RPMI7951 (cell line): ENCODE data around the gene SRRM2. TPM values are rescaled to one million over a fixed set of nuclear protein-coding genes. Genes with fewer than 3 reads are reported as not detected.

Source experiments
- DNase-seq: peaks from one replicate; pipeline ENCODE4 v3.0.0-alpha.2; 2012; ENCODE audit warnings: low read depth
- total RNA-seq: library from RNA; depleted of rRNA; stranded (reverse); fragments of >200 nt; shearing (Covaris generic); gene quantifications from 2 replicates; pipeline ENCODE4 v1.2.3, GENCODE V29; 2014

The SRRM2 gene
- total RNA-seq, 1 experiment from 2014 or later = 40.0 TPM

DNA sequence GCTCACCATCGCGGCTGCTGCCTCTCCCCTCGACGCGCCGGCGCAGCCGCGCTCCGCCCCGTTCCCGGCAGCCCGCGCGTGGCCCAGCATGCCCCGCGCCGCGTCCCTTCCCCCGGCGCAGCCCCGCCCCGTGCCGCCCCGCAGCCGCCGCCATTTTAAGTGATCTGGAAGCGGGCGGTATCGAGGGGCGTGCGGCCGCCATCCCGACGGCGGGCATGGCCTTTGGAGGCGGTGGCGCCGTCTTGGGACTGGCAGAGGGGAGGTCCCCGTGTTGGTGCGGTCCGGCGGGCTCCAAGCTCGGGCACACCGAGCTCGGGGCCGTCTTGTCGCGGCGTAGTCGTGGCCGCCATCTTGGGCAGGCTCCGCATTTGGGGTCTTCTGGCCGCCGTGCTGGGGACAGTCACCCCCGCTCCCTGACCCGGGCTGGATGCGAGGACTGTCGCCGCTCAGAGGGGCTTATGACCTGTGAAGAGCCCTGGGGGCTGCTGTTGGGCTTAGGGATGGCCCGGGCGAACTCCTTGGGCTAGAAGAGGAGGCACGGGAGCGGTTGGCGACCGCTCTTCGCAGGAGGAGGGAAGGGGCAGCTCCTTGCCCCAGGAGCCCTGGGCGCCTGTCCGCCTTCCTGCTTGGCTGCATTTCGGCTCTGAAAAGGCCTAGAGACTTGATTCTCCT, 24.9 kb downstream of the SRRM2 start, which contains the start of gene ELOB:
TSS of gene ELOB (minus strand) at position 50 of the 672 bp plus-strand sequence. CDS start at position 9, 41 bp downstream.
- peak; percentile 77 for DNase-seq

DNA sequence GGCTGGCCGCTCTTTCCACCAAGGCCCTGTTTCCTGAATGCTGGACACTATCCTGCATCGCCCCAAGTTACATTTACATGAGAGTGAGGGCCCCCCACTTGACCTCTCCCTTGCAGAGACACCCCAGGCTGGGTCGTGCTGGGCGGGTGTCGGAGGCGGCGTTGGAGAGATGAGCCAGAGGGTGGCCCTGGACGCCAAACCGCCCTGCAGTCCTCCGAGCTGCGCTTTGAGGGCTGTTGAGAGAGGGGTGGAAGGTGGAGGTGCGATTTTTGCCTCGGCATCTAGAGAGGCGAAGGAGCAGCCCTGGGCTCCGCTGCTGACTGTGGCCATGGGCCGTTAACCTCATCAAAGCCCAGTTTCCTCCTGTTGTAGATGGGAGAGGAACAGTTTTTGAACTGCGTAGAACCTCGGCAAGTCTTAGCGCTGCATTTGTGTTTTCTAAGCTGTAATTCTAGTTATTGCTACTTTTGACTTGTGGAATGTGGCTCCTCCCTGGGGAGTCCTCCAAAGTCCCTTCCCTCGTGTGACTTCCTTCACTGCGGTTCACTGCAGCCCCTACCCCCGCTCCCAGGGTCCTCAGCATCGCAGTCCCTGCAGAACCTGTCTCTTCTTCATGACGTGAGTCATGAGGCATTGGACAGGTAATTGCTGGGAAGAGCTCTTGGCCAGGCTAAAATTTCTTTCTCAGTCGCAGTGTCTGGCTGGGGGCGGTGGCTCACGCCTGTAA, 25.6 kb downstream of the SRRM2 start:
- no peak for DNase-seq

DNA sequence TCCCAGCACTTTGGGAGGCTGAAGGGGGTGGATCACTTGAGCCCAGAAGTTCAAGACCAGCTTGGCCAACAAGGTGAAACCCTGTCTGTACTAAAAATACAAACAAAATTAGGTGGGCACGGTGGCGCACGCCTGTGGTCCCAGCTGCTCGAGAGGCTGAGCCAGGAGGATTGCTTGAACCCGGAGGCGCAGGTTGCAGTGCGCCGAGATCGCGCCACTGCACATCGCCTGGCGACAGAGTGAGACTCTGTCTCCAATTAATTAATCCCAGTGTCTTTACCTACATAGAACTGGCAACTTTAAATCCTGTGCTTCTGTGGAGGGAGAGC, 26.2 kb downstream of the SRRM2 start:
- DNase-seq = no peak

DNA sequence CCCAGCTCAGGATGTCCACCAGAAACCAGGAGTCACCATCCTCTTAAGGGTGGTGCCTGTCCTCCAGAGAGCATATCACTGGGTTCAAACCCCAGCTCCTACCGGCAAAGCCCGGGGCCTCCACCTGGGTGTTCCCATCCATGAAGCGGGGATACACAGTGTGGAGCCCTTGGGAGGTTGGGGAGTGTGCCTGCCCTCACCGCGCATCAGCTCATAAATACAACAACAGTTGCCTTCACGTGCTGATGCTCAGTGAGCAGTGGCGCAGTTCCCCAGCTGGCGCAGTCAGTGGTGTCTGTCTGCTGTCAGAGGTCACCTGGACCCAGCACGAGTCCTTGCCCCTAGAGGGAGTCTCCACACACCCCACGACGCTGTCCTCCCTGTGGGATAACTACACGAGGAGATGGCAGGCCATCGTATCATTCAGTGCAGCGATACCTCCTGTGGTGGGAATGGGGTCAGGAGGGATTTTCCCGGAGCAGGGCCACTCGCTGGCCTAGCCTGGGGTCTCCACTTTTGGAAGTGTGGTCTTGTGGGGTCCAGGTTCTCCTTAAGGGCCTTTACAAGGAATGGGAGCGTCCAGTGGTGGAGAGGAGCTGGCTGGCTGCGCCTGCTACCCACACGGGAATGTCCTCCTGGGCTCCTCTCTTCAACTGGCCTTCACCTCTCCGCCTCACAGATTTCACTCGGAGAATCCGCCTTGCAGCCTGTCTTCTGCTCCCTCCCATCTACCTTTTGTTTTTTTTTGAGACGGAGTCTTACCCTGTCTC, 26.9 kb downstream of the SRRM2 start:
- no peak for DNase-seq

DNA sequence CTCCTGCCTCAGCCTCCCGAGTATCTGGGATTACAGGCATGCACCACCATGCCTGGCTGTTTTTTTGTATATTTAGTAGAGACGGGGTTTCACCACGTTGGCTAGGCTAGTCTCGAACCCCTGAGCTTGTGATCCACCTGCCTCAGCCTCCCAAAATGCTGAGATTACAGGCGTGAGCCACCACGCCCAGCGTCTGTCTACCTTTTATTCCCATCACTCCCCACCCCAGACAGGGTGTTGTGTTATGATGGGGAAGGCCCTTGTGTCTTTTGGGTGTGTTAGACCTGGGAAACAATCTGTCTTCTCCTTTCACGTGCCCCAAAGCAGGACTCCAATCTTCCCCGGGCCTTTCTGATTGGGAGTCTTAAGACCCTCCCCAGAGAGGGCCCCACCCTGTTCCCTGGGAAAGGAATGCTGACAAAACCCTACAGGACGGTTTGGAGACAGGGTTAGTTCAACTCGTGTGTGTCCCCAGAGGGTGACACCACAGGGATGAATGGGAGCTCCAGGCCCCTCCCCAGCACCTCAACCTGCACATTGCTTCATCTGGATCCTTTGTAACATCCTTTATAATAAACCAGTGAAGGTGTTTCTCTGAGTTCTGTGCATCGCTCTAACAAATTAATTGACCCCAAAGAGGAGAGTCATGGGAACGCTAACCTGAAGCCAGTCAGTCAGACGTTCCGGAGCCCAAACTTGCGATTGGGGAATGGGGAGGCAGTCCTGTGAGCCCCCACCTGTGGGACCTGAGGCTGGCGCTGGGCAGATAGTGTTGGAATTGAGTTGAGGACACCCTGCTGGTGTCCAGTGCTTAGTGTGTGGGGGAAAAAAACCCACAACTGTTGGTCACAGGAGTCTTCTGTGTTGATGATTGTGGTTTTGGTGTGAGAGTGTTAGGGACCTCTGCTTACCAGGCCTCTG, 27.8 kb downstream of the SRRM2 start:
- DNase-seq = no peak

DNA sequence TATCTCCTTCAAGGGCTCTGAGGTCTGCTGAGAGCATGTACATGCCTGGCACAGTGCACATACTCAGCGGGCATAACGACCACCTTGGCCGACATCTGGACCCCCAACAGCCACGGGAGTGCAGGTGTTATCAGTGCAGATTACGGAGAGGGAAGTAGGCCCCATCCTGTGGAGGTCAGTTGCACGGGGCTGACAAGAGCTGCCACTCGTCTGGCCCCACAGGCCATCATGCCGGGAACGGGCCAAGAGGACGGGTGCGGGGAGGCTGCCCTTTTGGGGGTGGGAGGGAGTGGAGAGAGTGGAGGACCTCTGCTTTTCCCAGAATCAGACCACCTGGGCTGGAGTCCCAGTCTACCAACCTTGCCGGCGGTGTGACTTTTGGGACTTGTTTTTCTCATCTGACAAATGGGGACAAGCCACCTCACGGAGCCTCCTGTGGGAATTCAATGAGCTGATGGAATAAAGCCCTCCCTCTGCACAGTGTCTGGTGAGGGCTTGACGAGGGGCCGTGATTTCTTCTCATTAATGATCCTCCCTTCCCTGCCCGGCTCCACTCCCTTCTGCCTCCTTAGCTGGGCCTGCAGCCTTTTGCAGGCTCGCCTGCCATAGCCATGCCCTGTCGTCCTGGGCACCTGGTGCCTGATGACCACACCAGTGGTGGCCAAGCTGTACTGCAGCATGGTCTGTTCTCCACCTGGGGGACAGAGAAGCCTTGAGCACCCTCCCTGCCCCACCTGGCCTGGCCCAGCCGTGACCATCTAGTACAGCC, 30.3 kb downstream of the SRRM2 start:
- no peak for DNase-seq

DNA sequence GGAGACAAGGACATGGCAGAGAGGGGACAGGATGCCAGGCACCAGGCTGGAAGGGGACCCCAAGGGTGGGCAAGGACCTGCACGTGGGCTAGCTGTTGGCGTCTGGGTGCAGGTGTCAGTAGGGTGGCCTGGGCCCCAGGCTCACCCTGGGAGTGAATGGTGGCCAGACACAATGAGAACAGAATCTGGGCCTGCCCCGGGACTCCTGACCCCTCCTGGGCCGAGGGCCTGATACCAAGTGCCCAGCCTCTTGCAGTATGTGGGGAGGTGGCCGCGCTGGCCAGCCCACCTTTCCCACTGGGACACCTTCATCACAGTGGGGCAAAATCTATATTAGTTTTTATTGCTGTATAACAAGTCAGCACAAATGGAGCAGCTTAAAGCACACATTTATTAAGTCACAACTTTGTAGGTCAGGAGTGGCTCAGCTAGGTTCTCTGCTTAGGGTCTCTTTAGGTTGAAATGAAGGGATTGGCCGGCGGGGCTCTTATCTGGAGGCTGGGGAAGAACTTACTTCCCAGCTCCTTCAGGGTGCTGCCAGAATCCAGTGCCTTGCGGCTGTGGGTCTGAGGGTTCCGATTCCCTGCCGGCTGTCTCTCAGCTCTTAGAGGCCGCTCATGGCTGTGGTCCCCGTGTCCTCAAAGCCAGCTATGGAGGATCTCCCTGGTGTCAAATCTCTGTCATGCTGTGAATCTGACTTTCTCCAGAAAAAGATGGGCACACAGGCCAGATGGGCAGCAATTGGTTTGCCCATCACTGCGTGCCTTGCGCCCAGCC, 31.3 kb downstream of the SRRM2 start:
- no peak for DNase-seq

DNA sequence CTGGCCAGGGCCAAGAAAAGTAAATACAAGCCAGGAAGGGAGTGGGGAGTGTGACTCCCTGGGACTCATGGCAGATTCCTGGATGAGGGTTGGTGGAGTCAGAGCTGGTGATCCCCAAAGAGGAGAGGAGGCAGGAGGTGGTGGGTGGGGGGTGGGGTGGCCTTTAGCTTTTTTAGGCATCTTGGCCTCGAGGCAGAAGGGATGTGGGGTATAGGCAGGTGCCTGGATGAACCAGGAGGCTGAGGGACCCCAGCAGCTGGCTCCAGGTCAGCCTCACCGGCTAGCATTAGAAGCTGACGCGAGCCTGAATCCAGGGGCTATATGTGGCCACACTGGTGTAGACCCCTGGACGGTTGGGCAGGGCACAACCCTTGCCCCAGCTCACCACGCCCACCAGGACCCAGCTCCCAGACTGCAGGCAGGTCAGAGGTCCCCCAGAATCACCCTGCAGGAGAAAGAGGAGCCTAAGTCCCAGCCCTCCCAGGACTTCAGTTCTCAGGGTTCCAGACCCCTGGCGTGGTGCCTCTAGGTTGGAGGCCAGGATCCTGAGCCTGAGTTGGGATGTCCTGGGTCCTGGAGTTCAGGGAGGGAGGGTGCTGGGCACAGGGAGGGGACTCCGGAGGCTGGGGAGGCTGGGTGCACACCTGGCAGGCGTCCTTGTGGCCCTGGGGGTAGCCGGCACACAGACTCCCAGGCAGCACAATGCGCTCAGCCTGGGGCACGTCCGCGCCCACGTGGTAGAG, 32.1 kb downstream of the SRRM2 start:
- no peak for DNase-seq

DNA sequence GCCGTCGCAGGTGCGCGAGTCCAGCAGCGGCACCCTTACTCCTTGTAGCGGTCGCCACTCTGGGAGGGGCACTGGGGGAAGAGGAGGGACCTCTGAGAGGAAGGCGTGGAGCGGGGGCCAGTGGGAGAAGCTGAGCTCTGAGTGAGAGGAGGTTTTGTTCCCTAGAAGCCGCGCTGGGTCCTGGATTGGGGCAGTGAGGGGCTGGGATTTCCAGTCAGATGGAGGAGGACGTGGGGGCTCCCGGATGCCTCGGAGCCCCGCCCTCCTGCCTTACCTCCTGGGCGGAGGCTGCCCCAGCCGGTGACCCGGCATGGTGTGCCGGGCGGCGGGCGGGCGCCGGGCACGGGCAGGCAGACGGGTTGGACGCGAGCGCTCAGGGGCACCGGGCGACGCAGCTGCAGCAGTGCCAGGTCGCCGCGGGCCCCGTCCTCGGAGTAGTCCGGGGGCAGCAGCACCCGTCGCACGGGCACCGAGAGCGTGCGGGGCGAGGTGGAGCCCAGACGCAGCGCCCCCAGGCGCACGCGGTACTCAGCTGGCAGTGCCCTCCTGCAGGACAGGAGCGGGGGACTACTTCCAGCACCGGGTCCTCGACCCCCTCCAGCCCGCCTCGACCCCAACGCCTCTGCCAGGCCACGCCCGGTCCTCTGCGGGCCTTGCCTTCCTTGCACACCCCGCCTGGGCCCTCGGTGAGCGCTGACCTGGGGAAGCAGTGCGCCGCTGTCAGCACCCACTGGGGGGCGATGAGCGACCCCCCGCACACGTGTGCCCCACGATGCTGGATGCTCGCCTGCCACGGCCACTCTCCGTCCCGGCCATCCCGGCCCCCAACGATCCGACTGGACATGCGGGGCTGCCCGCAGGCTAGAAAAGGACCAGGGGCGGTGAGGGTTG, 32.9 kb downstream of the SRRM2 start:
- DNase-seq = no peak

DNA sequence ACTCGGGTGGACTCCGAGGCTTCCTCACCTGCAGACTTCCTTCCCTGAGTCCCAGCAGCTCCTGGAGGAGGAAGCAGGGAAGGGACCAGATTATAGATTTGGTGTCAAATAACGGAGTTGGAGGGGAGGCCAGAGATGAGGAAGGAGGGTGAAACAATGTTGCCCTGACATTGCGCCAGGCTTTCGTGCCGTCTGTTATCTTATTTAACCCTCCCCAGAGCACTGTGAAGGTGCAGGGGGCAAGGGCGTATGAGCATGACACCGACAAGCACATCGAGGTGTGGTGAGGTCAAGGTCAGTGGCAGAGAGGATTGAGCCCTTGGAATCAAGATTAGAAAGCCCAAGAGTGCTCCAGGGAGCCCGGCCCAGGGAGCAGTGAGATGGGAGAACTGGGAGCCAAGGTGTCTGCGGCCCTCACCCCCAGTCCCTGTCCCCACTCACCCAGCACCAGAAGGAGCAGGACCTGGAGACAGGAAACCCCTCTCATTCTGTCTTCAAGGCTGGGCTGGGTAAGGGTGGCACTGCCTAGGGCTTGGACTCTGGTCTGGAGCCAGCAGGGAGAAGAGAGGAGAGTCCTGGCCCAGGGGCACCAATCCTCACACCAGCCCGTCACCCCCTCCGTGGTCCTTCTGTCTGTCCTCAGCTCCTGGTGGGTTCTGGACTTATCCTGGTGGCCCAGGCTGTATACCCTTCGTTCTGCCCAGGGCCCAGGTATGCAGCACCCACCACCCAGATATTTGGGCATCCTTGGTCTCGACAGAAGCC, 33.8 kb downstream of the SRRM2 start:
- no peak for DNase-seq

DNA sequence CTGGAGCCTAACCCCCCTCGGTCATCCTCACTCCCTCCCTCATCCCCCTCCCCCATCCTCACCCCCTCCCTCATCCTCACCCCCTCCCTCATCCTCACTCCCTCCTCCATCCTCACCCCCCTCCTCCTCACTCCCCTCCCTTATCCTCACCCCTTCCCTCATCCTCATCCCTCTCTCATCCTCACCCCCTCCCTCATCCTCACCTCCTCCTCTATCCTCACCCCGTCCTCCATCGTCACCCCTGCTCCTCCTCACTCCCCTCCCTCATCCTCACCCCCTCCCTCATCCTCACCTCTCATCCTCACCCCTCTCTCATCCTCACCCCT, 34.4 kb downstream of the SRRM2 start:
- no peak for DNase-seq

DNA sequence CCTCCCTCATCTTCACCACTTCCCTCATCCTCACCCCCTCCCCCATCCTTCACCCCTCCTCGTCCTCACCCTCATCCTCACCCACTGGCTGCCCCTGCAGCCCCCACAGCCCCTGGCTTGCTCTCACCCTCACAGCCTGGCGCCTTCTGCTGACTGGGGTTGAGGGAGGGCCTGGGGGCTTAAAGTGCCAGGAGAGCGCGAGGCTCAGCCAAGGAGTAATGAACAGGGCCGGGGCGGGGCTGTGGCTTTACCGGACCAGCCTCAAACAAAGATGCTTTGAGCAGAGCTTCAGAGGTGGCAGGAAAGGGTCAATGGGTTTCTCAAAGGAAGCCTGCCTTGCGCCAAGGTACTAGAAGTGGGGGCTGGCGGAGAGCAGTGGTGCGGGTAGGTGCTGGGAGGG, 35.0 kb downstream of the SRRM2 start, which contains the start of gene PRSS33:
TSS of gene PRSS33 (minus strand) at position 155 of the 400 bp plus-strand sequence. CDS start 1,013 bp downstream, outside the sequence.
- no peak for DNase-seq

DNA sequence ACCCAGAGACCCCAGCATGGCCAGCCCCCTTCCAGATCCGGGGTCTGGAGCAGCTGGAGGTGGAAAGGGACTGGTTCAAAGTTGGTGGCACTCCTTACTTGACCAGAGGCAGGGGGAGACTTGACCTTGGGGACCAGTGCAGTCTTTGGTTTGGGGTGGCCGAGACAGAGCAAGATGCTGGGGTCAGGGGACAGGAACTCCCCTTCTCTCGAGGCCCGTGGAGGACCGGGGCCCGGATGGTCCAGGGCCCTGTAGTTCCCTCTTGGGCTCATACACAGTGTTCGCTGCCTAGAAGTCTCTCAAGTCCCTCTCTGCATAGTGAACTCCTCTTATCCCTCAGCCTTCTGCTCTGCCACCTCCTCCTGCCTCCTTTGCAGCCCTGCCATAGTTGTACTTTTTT, 35.5 kb downstream of the SRRM2 start:
- DNase-seq = no peak

DNA sequence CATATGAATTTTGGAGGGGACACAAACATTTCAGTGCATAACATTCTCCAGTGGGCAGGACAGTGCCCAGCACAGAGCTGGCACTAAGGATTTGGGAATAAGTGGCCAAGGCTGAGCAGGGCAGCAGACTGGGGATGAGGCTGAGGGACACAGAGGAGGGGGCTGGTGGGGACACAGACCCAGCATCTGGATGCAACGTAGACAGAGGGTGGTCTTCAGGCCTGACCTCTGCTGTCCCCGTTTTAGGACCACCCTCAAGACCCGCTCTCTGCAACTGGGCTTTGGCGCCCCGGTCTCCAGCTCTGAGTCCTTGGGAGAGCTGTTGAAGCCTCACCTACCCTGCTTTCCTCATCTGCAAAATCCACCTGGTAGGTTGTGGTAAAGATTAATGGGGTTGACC, 38.2 kb downstream of the SRRM2 start:
- DNase-seq = no peak

DNA sequence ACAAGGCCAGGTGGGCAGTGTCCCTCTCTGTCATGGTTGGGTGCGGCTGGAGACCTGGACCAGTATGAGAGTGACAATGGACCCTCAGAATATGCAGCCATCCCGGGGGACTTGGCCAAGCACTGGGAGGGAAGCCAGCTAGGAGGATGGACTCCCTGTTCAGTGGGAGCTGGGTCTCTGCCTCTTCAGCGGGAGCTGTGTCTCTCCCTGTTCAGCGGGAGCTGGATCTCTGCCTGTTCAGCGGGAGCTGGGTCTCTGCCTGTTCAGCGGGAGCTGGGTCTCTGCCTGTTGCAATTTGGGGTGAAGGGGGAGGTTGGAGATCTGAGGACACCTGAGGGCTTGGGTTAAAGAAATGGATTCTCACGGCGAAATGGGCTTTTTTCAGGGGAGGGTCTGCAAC, 38.7 kb downstream of the SRRM2 start:
- DNase-seq = no peak

DNA sequence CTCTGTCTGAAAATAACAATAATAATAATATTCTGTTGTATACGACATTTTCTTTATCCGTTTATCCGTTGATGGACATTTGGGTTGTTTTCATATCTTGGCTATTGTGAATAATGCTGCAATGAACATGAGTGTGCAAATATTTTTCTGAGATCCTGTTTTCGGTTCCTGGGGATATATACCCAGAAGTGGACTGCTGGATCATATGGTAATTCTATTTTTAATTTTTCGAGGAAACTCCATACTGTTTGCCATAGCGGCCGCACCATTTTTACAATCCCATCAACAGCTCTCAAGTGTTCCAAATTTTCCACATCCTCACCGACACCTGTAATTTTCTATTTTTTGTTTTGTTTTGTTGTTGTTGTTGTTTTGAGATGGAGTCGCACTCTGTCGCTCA, 40.5 kb downstream of the SRRM2 start:
- no peak for DNase-seq

DNA sequence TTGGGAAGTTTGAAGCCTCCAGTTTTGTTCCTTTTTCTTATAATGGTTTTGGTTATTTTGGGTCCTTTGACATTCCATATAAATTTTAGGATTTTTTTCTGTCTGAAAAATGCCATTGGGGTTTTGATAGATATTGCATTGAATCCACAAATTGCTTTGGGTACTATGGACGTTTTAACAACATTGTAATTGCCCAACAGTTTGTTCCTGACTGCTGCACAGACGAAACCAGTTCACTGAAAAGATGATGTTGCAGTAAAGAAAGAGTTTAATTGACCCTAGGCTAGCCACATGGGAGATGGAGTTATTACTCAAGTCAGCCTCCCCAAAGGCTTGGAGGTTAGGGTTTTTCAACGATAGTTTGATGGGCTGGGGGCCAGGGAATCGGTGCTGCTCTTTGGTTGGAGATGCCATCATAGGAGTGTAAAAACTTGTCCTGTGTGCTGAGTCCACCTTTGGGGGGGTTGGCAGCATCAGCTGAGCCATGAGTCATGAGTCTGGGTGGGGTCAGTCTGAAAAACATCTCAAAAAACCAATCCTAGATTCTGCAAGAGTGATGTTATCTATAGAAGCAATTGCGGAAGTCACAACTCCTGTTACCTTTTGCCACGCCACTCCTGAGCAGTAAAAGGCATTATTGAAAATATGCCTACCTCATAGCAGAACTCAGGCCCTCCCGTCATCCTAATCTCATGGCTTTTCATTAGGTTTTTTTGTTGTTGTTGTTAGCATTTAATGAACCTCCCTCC, 43.1 kb downstream of the SRRM2 start:
- no peak for DNase-seq
